Ramos (cell line): Measurements from ENCODE around the gene PARP8.
"Not testable (repeated sequence)": the region's sequence is repeated elsewhere in the genome, so short reads cannot be mapped to it uniquely, and the experiment has no call there.

Experiments used
- in situ Hi-C: fragments of 300-500 bp; cut with MboI; formaldehyde crosslinking; loops from one replicate; pipeline ENCODE4 v1.14.3; 2022; ENCODE audit warnings: low sequenced_read_pairs; ENCODE audit not compliant: unreplicated experiment

PARP8 gene, protein sequence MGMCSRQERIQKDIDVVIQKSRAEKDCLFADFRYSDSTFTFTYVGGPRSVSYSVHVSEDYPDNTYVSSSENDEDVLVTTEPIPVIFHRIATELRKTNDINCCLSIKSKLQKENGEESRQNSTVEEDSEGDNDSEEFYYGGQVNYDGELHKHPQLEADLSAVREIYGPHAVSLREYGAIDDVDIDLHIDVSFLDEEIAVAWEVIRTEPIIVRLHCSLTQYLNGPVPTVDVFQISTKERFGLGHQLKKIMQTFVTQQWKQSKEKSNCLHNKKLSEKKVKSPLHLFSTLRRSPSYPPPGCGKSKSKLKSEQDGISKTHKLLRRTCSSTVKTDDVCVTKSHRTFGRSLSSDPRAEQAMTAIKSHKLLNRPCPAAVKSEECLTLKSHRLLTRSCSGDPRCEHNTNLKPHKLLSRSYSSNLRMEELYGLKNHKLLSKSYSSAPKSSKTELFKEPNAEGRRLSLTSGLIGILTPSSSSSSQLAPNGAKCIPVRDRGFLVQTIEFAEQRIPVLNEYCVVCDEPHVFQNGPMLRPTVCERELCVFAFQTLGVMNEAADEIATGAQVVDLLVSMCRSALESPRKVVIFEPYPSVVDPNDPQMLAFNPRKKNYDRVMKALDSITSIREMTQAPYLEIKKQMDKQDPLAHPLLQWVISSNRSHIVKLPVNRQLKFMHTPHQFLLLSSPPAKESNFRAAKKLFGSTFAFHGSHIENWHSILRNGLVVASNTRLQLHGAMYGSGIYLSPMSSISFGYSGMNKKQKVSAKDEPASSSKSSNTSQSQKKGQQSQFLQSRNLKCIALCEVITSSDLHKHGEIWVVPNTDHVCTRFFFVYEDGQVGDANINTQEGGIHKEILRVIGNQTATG

DNA sequence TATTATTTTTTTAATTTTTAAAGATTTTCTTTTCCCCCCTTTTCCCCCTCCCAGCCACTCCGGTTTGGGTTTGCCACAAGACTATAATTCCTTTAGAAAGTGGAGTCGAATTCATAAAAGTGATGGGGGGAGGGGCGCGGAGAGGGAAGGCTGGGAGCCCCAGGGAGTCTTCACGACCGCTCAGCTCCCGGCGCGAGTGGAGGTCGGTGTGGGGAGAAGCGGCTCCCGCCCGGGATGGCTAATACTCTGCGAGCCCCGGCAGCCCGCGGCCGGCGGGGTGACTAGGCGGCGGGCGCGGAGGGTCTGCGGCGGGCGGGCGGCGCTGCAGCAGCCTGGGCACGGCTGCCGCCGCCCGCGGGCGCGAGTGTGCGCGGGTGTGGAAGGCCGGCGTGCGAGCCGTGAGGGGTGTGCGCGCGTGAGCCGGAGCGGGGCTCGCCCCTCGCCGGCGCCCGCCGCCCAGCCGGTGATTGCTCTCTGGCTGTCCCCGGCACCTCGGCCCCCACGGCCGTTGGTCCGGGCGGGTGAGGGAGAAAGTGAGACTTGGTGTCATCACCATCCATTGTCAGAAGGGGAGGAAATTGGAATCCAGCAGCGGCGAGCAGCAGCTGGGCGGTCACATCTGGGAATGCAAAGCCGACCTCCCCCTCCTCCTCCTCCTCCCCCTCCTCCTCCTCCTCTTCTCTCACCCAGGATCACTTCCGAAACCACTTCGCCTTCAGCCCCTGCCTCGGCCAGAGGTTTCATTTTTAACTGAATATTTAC is at the start of gene PARP8:
PARP8 (plus strand) TSS at position 377 of the 762 bp plus-strand sequence. CDS start 459 bp downstream, outside the sequence.
- in situ Hi-C loops = loop anchor here (25.0 kb wide), 1 partner anchor 229 kb away; the partner anchor contains the start of gene EMB

DNA sequence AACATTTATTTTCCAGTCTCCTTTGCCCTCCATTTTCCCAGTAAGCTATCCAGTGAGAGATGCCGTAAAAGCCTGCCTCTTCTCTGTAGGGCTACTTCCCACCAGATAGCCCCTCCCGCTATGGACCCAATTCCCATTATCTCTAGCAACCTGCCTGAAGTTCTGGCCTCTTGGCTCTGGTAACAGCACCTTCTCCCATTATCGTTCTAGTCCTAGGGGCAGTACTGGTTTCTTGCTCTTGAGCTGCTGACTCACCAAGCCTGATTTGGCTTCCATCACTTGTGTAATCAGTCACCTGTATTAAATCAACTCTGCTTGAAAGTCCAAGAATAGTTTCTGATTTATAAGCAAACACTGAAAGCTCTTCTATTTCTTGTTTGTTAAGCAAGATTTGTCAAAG is 42.8 kb upstream of the PARP8 start:
- in situ Hi-C loops = no loop called here

GRCh38 chr5:50634866-50635265 is 31.6 kb upstream of the PARP8 start:
- in situ Hi-C loops = not testable (repeated sequence)

DNA sequence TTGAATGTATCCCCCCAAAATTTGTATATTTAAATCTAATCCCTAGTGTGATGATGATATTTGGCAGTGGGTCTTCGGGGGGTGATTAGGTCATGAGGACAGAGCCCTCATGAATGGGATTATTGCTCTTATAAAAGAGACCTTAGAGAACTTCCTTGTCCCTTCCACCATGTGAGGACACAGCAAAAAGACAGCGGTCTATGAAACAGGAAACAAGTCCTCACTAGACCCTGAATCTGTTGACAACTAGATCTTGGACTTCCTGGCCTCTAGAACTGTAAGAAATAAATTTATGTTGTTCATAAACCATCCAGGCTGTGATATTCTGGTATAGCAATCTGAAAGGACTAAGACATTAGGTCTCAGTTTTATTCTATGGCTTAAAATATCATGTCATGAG is 28.9 kb upstream of the PARP8 start:
- in situ Hi-C loops = not testable (repeated sequence)

DNA sequence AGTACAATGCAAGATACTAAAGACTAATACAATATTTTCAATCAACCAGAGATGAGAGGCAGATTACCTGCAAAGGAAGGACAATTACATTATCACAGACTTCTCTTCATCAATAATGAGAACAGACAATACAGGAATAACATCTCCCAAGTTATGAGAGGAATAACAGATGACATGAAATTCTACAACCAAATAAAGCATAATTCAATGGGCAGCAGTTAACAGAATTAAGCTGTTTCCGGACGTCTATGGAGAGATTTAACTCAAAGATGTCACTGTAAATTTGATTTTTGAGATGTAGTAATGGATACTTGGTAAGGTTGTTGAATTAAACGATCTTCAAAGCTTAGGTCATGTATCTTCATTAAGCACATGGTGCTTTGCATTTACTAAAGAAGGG is 19.8 kb upstream of the PARP8 start:
- in situ Hi-C loops = no loop called here

GRCh38 chr5:50647726-50648125 is 18.7 kb upstream of the PARP8 start:
- in situ Hi-C loops = no loop called here

- in situ Hi-C loops = loop anchor here (25.0 kb wide), 1 partner anchor 217 kb away; the partner anchor contains the start of gene EMB
These were observed 12.5 kb upstream of the PARP8 start for GRCh38 chr5:50653946-50654345.

DNA sequence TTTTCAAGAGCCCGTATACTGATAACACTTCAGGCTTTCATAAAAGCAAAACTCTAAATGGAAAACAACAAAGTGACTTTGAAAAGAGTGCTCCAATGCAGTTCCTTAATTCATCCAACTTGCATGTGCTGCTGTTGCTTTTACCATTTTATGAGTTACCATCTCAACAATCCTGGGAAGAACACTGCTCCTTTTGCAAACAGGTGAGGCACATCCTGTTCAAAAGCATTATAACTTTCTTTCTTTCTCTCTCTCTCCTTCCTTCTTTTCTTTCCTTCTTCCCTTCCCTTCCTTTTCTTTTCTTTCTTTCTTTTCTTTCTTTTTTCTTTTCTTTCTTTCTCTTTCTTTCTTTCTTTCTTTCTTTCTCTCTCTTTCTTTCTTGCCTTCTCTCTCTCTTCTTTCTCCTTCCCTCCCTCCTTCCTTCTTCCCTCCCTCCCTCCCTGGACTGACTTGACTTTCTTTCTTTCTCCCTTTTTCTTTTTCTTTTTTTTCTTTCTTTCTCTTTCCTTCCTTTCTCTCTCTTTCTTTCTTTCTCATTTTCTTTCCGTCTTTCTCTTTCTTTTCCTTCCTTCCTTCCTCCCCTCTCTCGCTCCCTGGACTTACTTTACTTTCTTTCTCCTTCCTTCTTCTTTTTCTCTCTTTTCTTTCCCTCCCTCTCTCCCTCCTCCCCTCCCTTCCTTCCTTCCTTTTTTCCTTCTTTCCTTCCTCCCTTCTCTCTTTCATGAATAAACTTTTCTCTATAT is 11.2 kb upstream of the PARP8 start:
- in situ Hi-C loops = loop anchor here (25.0 kb wide), 1 partner anchor 218 kb away; the partner anchor contains the start of gene EMB

DNA sequence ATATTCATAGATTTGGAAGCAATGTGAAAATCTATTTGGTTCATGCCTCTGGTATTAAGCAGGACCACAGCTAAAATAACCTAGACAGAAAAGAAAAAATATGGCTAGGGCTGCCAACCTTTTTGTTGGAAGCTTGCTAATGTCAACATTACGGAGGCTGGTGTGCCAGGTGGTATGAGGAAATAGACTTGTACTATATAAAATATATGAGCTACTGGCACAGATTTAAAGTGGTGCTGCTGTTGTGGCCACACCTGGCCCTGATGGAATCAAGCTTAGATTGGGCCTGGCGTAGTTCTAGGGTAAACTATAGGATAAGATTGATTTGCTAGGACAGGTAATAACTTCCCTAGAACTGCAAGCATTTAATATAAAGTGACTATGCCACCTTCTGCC is 10.6 kb upstream of the PARP8 start:
- in situ Hi-C loops = loop anchor here (25.0 kb wide), 1 partner anchor 219 kb away; the partner anchor contains the start of gene EMB

DNA sequence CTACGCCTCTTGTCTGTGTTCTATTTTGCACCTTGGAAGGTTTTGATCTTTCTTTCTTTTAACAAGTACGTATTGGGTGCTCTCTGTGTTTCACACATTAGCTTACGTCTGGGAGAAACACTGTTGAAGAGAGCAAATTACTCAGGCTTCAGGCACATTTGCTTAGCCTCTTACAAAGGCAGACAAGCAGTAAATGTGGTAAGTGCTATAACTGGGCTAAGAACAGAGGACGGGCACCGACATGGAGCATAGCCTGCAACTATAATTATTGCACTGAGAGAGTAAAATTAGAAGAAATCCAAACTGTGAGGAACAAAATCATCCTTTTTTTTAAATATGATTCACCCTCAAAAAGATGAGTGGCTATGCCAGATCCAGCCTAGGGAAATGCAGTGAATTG is 9.4 kb upstream of the PARP8 start:
- in situ Hi-C loops = loop anchor here (25.0 kb wide), 1 partner anchor 220 kb away; the partner anchor contains the start of gene EMB

DNA sequence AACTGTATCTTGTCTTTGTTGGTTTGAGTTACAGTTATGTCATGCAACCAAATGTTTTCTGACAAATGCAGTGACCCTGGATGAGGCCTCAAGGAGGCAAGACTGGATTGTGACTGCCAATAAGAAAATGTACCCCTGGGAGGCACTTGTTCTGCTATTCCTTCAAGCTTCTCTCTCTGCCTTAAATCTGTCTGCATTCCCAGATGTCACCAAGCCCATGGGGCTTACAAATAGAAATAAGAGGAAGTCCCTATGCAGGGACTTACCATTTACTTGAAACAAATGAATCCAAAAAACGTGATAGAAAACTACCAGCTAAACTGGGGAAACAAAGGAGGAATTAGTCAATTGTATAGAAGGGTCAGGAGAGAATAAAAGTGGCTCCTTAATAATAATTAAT is 8.2 kb upstream of the PARP8 start:
- in situ Hi-C loops = loop anchor here (25.0 kb wide), 1 partner anchor 221 kb away; the partner anchor contains the start of gene EMB

- in situ Hi-C loops = loop anchor here (25.0 kb wide), 1 partner anchor 226 kb away; the partner anchor contains the start of gene EMB
These were observed 2.8 kb upstream of the PARP8 start for GRCh38 chr5:50663636-50664035.

DNA sequence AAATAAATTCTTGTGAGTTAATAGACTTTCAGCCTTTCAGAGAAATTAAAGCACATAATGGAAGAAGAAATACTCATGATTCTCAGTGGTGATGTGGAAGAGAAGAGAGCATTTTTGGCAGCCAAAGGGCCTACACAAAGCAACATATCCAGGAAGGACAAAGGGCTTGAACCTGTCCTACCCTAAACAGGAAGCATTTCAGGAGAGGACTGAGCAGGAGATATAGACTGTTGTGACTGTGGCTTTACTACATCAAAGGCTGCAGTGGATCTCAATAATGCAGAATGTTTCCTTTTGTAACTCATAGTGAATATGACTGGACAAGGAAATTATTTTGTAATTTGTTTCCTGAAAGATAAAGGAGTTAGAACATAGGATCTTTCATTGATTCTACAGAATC is 1.3 kb upstream of the PARP8 start:
- in situ Hi-C loops = loop anchor here (25.0 kb wide), 1 partner anchor 228 kb away; the partner anchor contains the start of gene EMB

GRCh38 chr5:50665761-50666202 is 655 bp upstream of the PARP8 start:
- in situ Hi-C loops = loop anchor here (25.0 kb wide), 1 partner anchor 228 kb away; the partner anchor contains the start of gene EMB

GRCh38 chr5:50667023-50667652 is 701 bp downstream of the PARP8 start:
- in situ Hi-C loops = loop anchor here (25.0 kb wide), 1 partner anchor 230 kb away; the partner anchor contains the start of gene EMB

DNA sequence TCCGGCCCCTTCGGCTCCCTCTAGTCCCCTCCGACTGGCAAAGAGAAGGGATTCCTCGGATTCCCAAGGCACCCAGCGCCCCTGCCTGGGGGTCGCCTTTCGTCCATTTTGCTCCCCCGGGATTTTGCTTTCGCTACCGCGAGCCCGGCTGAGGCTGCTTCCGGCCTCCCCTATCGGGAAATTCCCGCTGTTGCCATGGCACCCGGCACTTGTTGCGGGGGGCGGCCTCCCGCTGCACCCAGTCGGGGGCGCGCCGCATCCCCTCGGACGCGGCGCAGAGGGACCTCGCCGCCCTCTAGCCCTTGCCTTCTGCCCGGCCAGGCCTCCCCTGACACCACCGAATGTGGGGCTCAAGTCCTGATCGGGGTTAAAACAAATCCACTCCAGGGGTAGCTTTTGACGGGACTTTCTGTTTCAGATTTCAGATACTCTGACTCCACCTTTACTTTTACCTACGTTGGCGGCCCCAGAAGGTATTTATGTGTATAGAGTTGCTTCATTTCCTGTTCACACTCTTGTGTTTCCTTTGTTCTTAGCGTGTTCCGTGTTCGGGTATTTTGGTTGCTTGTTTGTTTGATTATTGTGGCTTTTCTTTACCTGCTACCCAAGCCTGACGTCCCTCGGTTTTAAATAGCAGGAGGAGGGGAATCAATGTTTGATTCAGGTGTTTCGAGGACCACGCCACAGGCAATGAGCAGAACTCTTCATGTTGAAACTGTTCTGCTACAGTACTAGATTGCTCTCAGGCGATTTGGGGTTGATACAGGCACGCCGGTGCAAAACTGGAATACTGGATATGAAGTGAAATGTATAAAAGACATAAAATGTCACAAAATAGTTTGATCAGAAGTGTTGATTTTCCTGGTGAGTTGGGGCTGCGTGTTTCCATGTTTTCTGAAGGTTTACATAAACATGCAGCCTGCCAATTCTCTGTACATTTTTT is 1.5 kb downstream of the PARP8 start:
- in situ Hi-C loops = loop anchor here (25.0 kb wide), 1 partner anchor 231 kb away; the partner anchor contains the start of gene EMB

DNA sequence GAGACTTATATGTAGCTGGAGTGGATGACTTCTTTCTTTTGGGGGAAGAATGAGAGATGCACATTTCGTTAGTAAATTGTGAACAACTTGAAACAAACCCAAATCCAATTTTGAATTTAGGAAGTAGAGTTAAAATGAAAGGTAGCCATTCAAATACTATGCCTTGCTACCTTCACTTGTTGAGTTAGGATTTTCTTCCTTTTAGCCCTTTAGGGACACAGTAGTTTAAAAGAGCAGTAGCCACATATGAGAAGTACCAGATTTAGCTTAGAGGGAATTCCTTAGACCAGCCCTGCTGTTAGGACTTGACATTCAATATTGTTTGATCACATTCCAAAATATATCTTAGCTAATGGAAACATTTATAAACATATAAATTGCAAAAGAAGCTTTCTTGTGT is 2.2 kb downstream of the PARP8 start:
- in situ Hi-C loops = loop anchor here (25.0 kb wide), 1 partner anchor 231 kb away; the partner anchor contains the start of gene EMB
